GM03348 (cell line): ENCODE data around the gene CBX2.
A peak's percentile ranks its signal among the peaks of the same experiment; 100 is the strongest.
"Not testable (repeated sequence)": the region's sequence is repeated elsewhere in the genome, so short reads cannot be mapped to it uniquely, and the experiment has no call there.

ENCODE experiments used
- DNase-seq: peaks from one replicate; pipeline ENCODE4 v3.0.0; 2012; ENCODE audit warnings: low spot score

Gene CBX2

DNA sequence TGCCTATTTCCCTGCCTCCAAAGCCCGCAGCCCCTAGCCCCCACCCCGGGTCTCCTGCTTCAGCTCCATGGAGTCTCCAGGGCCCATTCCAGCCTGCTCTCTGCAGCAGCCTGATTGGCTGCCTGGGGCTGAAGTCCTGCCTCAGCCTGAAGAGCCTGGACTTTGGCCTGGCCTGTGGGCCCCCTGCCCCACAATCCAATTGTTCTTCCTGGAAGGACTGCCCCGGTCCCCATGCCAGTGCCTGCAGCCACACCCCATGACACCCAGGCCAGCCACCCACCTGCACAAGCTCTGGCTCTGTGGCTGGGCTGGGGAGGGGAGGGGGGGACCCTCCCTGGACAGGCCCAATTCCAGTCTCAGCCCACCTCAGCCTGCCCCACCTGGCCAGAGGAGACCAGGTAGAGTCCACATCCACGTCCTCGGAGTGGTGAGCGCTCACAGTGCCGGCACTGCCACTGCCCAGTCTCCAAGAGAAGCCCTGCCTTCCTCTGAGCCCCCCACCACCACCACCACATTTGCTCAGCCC is 34.9 kb upstream of the CBX2 start:
- DNase-seq = no peak

DNA sequence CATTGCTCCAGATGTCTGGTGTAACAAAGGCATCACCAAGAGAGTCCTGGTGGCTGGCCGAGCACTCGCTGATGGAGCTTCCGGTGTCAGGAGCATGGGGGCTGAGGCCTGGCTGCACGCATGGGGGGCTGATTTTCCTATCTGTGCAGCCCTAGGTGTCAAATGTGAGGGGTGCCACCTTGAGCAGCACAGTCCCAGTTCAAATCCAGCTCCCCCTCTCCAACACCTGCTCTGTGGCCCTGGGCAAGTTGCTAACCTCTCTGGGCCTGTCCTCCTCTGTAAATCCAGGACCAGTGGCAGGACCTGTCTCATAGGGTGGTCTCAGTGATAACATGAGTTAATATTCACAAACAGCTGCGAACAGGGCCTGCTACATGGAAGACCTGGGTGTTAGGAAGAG is 34.3 kb upstream of the CBX2 start:
- no peak for DNase-seq

DNA sequence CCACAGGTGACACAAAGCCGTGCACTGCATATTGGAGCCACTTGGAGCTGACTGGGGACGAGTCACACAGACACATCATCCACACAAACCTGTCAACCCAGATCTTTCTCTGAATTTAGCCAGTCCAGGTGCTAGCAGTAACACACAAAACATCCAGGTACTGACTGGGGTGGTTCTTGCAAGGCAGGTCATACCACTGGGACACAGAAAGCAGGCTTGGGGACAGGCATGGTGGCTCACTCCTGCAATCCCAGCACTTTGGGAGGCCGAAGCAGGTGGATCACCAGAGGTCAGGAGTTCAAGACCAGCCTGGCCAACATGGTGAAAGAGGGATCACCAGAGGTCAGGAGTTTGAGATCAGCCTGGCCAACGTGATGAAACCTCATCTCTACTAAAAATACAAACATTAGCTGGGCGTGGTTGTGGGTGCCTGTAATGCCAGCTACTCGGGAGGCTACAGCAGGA is 32.3 kb upstream of the CBX2 start:
- no peak for DNase-seq

DNA sequence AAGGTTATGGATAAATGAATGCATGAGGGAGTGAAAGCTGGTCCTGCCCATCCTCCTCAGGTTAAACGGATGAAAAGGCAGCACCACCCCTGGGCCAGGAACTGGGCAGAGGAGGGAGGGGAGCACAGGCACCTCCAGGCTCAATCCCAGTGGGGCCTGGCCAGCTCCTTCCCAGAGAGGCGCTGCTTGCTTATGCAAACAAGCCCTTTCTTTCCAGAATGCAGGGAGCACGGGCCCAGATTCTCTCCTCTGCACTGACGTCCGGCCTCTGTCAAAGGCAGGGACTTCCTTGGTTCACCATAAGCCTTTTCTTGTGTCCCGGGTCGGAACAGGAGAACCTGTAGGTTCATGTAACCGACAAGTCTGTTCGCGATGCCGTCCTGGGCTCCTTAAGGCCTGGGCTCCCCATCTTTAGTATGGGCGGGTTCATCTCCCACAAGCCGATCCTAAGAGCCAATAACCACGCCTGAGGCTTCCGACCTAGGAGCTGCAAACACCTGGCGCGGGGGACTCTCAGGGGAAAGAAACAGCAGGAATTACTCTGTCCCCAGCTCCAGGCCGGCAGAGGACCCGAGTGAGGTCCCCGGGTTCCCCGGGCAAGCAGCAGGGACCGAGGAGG is 30.9 kb upstream of the CBX2 start:
- DNase-seq = no peak

DNA sequence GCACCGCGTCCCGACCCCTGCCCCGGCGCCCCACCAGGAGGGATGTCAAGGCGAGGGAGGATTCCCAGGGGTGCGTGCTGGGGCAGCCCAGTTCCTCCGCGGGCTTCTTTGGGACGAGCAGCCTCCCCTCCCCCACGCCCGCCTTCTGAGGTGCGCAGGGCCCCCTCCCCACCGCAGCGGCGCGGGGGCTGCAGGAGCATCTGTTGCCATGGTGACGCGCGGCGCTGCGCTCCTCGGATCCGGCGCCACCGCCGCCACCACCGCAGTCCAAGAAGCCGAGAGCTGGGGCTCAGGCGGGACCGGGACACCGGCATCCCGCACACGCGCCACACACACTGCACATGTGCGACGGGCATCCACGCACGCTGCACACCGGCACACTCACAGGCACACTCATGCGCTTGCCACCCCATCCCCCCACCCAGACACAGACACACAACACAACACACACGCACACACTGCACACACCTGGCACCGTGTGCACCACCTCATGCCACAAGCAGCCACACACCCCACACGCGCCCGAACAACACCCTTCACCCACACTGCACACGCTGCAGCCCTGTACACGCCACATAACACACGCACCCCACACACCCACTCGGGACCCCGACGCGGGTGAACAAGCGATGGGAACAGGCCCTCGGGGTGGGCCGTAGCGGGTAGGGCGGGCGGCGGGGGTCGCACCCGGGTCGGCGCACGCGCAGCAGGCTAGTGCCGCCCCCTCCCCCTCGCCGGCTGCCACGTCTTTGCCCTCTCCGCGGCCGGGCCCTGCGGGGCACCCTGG is 30.2 kb upstream of the CBX2 start:
- DNase-seq = no peak

DNA sequence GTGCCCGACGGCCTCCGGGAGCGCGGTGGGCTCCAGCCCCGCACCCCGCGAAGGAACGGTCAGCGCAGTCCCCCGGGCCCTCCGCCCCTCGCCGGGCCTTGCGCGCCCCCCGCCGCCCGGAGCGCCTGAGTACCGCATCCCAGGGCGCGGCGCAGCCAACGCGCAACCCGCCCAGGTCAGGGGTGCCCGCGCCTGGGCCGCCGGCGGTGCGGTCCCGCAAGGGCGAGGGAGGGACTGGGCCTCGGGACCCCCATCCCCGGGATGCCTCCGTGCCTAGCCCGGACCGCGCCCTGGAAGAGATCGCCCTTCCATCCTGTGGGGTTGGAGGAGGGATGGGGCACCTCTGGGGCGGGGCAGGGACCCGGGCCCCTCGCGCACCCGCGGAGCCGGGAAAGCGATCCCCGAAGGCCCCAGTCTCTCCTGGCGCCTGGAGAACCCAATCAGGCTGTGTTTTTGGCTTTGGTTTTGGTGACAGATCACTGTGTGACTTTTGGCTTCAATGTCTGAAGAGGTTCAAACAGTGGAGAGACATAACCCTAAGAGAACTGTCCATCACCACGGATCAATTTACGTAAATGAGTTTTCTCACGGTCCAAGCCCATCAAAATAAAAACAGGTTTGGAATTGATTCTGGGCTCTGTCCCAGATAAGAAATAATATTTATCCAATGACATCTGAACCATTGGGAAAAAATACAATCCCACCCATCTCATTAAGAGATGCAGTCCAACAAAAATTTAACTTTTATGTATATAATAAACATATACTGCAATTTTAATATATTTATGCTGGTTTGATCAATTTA is 29.5 kb upstream of the CBX2 start:
- no peak for DNase-seq

DNA sequence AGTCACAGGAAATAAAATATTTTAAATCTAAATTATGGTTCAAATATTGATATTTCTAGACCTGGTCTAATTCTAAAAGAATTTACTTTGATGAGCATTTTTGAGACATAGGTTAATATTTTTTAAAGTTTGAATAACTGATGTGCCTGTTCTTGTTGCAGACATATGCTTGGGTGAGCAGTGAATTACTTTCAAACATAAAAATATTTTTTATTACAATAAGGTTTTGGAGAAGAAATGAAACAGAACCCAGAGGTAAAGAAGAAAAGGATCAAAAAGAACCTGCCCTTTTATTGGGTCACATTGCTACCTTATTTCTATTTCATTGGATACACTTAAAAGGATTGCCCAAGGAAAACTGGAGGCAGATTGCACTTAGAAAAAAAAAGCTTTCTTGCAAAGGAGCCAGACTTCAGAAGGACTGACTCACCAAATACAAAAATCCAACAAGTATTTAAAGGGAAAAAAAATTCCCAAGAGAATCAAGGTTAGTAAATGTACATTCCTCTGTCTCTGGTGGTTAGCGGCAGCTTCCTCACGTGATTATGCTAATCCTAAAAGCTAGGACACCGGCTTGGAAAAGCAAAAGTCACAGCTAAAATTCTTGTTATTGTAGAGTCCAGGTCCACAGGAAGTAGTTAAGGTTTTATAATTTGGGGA is 28.7 kb upstream of the CBX2 start:
- DNase-seq = peak; percentile 66

DNA sequence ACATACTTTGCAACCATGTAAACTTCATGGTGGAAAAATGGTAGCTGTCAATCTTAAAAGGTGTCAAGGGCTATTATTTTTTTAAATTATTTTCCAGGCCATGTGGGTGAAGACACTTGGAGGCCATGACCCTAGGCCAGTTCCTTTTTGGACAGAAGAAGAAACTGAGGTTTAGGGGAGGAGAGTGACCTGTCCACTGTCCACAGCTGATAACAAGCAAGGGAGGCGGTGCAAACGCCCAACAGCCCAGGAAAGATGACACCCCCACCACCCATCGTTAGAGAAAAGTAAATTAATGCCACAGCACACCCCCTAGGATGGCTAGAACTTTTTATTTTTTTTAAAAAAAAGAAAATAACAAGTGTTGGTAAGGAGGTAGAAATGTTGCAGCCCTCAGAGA is 28.0 kb upstream of the CBX2 start:
- no peak for DNase-seq

DNA sequence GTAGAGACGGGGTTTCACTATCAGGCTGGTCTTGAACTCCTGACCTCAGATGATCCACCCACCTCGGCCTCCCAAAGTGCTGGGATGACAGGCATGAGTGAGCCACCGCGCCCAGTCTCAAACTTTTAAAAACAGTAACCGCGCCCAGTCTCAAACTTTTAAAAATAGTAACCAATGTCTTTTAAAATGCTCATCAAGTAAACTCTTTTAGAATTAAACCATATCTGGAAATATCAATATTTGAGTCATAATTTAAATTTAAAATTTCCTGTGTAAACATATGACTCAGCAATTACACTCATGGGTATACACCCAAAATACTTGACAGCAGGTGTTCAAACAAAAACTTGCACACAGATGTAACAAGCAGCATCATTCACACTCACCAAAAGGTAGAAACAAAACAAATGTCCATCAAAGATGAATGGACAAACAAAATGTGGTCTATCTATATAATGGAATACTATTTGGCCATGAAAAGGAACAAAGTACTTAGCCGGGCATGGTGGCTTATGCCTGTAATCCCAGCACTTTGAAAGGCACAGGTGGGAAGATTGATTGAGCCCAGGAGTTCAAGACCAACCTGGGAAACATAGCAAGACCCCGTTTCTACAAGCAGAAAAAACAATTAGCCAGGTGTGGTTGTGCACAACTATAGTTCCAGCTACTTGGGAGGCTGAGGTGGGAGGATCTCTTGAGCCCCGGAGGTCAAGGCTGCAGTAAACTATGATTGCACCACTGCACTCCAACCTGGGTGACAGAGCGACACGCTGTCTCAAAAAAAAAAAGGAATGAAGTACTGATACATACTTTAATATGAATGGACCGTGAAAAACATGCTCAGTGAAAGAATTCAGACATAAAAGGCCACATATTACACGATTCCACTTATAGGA is 27.1 kb upstream of the CBX2 start:
- no peak for DNase-seq

DNA sequence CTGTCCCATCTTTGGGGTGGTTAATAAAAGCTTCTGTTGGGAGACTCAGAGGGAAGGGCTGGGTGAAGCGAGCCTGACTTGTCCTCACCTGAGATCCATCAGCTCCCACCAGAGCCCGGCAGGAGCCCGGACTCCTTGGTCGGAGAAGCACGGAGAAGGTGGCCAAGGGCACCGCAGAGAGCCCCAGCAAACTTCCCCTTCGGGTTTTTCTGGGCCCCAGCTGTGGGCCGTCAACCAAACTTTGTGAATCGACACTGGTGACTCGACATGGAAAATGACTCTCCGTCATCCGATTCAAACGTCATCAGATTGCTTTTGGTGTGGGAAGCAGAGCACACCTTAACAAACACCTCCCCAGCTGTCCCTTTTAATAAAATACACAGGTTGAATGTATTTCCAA is 25.8 kb upstream of the CBX2 start:
- DNase-seq = no peak

DNA sequence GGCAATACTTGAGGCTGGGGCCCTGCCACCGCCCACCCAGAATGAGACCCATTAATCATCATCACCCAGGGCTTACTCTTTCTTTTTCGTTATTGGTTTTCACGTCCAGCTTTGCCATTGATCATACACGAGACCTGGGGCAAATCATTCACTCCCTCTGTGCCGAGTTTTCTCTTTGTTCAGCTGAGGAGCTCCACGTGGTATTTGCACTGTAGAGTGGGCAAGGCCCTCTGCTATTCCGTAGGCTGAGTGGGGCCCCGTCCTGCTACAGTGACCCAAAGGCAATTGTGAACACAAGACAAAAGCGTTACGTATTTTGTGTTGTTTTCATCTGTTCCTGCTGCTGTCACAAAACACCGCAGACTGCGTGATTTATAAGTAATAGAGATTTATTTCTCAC is 23.6 kb upstream of the CBX2 start:
- no peak for DNase-seq

DNA sequence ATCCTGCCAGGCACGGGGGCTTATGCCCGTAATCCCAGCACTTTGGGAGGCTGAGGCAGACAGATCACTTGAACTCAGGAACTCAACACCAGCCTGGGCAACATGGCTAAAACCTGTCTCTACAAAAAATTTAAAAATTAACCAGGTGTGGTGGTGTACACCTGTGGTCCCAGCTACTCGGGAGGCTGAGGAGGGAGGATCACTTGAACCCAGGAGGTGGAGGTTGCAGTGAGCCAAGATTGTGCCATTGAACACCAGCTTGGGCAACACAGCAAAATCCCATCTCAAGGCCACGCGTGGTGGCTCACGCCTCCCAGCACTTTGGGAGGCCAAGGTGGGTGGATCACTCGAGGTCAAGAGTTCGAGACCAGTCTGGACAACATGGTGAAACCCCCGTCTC is 23.0 kb upstream of the CBX2 start:
- DNase-seq = not testable (repeated sequence)

DNA sequence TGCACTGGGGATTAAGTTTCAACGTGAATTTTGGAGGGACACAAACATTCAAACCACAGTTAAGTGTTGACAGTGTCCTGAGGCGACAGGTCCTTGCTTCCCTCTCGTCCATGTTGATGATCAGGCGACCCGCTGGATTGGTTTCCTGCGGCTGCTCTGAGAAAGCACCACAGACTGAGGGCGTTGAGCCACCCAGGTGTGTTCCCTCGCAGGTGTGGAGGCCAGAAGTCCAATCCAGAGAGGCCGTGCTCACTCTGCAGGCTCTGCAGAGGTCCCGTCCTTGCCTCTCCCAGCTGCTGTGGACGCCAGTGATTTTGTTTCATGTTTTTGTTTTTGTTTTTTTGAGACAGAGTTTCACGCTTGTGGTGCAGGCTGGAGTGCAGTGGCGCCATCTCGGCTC is 22.4 kb upstream of the CBX2 start:
- no peak for DNase-seq

DNA sequence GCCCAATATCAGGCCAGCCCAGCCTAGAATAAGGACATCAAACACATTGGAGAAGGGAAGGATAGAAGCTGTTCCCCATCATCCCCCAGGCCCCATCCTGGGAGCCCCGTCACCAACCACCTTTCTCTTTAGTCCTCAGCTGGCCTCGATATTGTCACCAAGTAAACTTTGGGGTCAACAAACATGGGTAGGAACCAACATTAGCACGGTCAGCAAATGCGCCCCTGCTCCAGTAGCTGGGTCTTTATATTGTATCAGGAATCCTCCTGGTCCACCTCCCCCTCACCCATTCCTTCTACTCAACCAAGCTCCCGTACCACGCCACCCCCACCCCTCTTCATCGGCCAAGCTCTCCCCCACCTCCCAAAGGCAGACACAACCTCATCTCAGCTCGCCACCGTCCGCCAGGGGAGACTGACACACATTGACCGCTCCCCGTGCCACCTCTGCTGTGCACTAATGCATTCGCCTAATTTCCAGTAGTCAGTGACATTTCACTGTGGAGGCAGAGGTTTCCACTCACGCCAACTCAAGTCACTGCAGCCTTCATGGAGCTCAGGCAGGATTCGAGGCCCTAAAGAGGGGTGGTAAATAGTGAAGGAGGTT is 20.7 kb upstream of the CBX2 start:
- no peak for DNase-seq

DNA sequence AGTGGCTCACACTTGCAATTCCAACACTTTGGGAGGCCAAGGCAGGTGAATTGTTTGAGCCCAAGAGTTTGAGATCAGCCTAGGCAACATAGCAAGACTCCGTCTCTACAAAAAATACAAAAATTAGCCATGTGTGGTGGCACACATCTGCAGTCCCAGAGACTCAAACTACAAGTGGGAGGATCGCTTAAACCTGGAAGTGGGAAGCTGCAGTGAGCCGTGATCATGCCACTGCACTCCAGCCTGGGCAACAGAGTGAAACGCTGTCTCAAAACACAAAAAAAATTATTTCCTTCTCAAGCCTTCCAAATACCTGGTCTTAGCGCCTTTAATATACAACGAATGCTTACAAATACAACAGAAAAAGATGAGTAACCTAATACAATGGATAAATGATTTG is 19.7 kb upstream of the CBX2 start:
- no peak for DNase-seq

DNA sequence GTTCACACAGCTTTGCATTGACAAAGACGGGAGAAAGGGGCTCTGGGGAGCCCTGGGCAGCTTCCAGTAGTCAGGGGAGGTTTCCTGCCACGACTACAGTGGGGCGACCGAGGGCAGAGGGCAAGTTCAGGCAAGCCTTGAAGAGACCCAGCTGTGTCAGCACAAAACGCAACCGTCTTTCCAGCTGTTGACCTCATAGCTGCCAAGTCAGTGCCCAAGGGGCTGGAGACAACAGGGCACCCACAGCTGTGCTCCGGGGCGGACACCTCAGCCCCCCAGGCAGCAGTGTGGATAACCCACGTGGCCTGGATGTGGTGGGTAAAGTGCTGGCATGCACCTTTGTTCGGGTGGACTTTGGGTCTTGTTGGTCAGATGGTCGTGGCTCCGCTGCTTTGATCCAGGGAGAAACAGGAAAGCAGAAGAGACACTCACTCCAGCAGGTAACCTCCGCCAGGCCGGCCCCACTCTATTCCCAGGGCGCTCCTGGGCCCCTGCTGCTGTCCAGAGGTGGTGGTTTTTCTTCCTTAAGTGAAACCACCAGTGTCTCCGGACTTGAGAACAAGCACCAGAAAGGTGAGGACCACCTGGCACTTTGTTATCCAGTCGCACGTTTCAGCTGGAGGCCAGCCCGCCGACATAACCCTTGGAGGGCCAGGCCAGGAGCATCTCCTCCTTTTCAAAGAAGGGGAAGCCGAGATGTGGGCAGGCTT is 17.6 kb upstream of the CBX2 start:
- DNase-seq = no peak

DNA sequence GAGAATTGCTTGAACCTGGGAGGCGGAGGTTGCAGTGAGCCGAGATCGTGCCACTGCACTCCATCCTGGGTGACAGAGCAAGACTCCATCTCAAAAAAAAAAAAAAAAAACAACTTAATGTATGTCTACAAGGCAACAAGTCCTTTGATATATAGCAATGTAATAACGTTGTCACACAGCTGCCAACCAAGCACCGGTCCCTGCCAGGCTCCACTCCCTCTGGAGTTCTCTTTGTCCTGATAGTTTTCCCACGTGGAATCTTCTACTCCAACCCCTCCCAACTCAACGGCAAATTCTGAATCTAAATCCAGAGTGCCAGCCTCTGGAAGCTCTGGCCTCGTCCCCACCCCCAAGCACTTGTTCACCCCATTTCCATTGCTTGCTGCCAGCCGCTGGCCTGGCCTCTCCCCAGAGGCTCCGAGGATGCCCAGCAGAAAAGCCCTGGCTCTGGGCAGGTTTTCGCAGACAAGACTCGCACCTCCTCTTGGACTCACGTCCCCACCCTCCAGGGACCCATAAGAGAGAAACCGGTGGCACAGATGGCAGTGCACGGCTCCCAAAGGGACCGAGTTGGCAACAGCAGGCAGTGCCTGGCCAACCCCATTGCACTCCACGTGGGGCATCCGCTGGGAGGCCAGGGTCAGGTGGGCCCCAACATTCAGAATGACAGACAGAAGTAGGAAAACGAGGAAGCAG is 15.9 kb upstream of the CBX2 start:
- no peak for DNase-seq

DNA sequence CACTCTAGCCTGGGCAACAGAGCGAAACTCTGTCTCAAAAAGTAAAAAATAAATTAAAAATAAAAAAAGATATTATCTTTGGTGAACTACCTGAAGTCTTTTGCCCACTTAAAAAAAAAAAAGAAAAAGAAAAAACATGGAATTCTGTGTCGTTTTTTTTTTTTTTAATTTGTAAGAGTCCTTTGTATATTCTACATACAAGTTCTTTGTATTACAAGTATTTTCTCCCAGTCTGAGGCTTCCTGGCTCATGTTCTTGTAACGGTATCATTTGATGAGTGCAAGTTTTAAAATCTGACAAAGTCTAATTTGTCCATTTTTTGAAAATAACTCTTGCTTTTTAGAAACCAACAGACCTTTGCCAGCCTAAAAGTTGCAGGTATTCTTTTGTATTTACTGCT is 12.2 kb upstream of the CBX2 start:
- no peak for DNase-seq
